Measurements from ENCODE around the gene MGRN1. TPM values are rescaled to one million over a fixed set of nuclear protein-coding genes. Genes with fewer than 3 reads are reported as not detected.
A peak's percentile ranks its signal among the peaks of the same experiment; 100 is the strongest.

MGRN1 gene
- polyA plus RNA-seq, 3 donors, result 3.7 to 48.2 (median 4.7) TPM

GRCh38 chr16:4628283-4628682, 3.7 kb downstream of the MGRN1 start:
- Histone ChIP-seq H3K79me2 (ENCODE audit: insufficient read depth, low read length) (peaks cover 87% of the 10 kb centered on the region), H3K4me2 (replicated peaks; ENCODE audit: extremely low read depth, low read length, poor library complexity, severe bottlenecking) (no peak overlapping the region), H3K9me3 (replicated peaks in 1 of 2; ENCODE audit: control insufficient read depth in 1 of 2, insufficient read depth in 1 of 2, low read length in 2 of 2) (no peaks in the 10 kb centered on the region), H3K36me3 (replicated peaks in 1 of 2; ENCODE audit: control insufficient read depth in 1 of 2, insufficient read depth in 2 of 2, low read length in 2 of 2) (peaks cover 0 to 8% of the 10 kb centered on the region in 2 donors), H2AFZ (ENCODE audit: insufficient read depth, low read depth, low read length, poor library complexity, severe bottlenecking) (no peak overlapping the region), H3K27ac (ENCODE audit: low read depth in 1 of 2, low read length in 2 of 2) (peak overlapping the region in 1 of 2 donors; percentile 6), H4K20me1 (ENCODE audit: insufficient read depth, low read length) (peaks cover 74% of the 10 kb centered on the region), H3K4me1 (ENCODE audit: control insufficient read depth in 1 of 2, insufficient read depth in 2 of 2, low read length in 2 of 2) (peaks cover 44 to 66% of the 10 kb centered on the region in 2 donors), H3K4me3 (replicated peaks in 1 of 3; ENCODE audit: low read depth in 2 of 3, low read length in 3 of 3) (no peak overlapping the region), H3K9ac (ENCODE audit: insufficient read depth, low read length, poor library complexity, severe bottlenecking) (no peak overlapping the region), H3K27me3 (ENCODE audit: control insufficient read depth in 2 of 2, insufficient read depth in 2 of 2, low read length in 2 of 2) (no peaks in the 10 kb centered on the region)
- H3K27me3 Mint-ChIP-seq (ENCODE audit: low read depth in 3 of 3), result no peaks in the 10 kb centered on the region
- no peak overlapping the region for H3K4me3 Mint-ChIP-seq
- peaks cover 61% of the 10 kb centered on the region for H3K4me1 Mint-ChIP-seq
- WGBS (ENCODE audit: insufficient coverage), result 50% methylated on average over 6 of the region's 9 CpGs
- peaks cover 0 to 4% (median 0%) of the 10 kb centered on the region in 7 donors for H3K9me3 Mint-ChIP-seq
- no peak for TF ChIP-seq CTCF (IDR thresholded peaks at IDR 0.05)
- peak overlapping the region in 4 of 7 donors; percentile 62 to 89 (median 70) for H3K27ac Mint-ChIP-seq
- intact Hi-C loops (cut with micrococcal nuclease), result loop anchor here (5.0 to 10.0 kb wide), 3 partner anchors 34 to 153 kb away; partner anchors contain the start of genes HMOX2 (in 1 of the 2), NMRAL1 (in 1 of the 2) and NUDT16L1 (in 1 of the 2)
- peaks cover 4 to 26% of the 10 kb centered on the region in 2 donors for H3K36me3 Mint-ChIP-seq
- DNase-seq, result no peak

GRCh38 chr16:4631444-4631843, 6.8 kb downstream of the MGRN1 start:
- Histone ChIP-seq H3K4me2 (replicated peaks; ENCODE audit: extremely low read depth, low read length, poor library complexity, severe bottlenecking) (no peak overlapping the region), H3K4me1 (ENCODE audit: control insufficient read depth in 1 of 2, insufficient read depth in 2 of 2, low read length in 2 of 2) (peaks cover 24 to 45% of the 10 kb centered on the region in 2 donors), H3K27me3 (ENCODE audit: control insufficient read depth in 2 of 2, insufficient read depth in 2 of 2, low read length in 2 of 2) (no peaks in the 10 kb centered on the region), H3K36me3 (replicated peaks in 1 of 2; ENCODE audit: control insufficient read depth in 1 of 2, insufficient read depth in 2 of 2, low read length in 2 of 2) (peaks cover 18 to 29% of the 10 kb centered on the region in 2 donors), H3K79me2 (ENCODE audit: insufficient read depth, low read length) (peaks cover 100% of the 10 kb centered on the region), H2AFZ (ENCODE audit: insufficient read depth, low read depth, low read length, poor library complexity, severe bottlenecking) (no peak overlapping the region), H3K27ac (ENCODE audit: low read depth in 1 of 2, low read length in 2 of 2) (peak overlapping the region; percentile 29 to 60), H3K9ac (ENCODE audit: insufficient read depth, low read length, poor library complexity, severe bottlenecking) (no peak overlapping the region), H3K4me3 (replicated peaks in 1 of 3; ENCODE audit: low read depth in 2 of 3, low read length in 3 of 3) (no peak overlapping the region), H4K20me1 (ENCODE audit: insufficient read depth, low read length) (peaks cover 93% of the 10 kb centered on the region), H3K9me3 (replicated peaks in 1 of 2; ENCODE audit: control insufficient read depth in 1 of 2, insufficient read depth in 1 of 2, low read length in 2 of 2) (no peaks in the 10 kb centered on the region)
- Mint-ChIP-seq H3K36me3 (peaks cover 17 to 46% of the 10 kb centered on the region in 2 donors), H3K9me3 (peaks cover 0 to 4% (median 0%) of the 10 kb centered on the region in 7 donors), H3K4me3 (no peak overlapping the region), H3K27me3 (ENCODE audit: low read depth in 3 of 3) (peaks cover 0 to 2% (median 0%) of the 10 kb centered on the region in 3 donors), H3K27ac (peak overlapping the region in 6 of 7 donors; percentile 40 to 85 (median 73)), H3K4me1 (peaks cover 48% of the 10 kb centered on the region)
- no peak for TF ChIP-seq CTCF (IDR thresholded peaks at IDR 0.05)
- WGBS (ENCODE audit: insufficient coverage), result no CpG with 5 or more reads among the region's 1 CpG
- intact Hi-C loops (cut with micrococcal nuclease), result no loop called here
- no peak for DNase-seq

Data from CD14-positive monocyte (primary cell).